Measurements from ENCODE around the gene HAUS7. TPM values are rescaled to one million over a fixed set of nuclear protein-coding genes. Genes with fewer than 3 reads are reported as not detected.

HAUS7 gene
- total RNA-seq, 1 experiment from 2014 or later, result 28.9 TPM

- Histone ChIP-seq H3K4me1 (ENCODE audit: control insufficient read depth in 1 of 2, insufficient read depth in 2 of 2, low read length in 2 of 2) (no peaks in the 10 kb centered on the region), H3K4me3 (replicated peaks in 1 of 2; ENCODE audit: low read depth in 1 of 2, low read length in 2 of 2) (no peak overlapping the region), H3K27ac (ENCODE audit: low read depth, low read length) (no peak overlapping the region), H3K79me2 (ENCODE audit: insufficient read depth, low read length) (no peaks in the 10 kb centered on the region), H3K36me3 (ENCODE audit: control insufficient read depth in 1 of 2, insufficient read depth in 2 of 2, low read length in 2 of 2) (no peaks in the 10 kb centered on the region), H4K20me1 (ENCODE audit: insufficient read depth) (no peaks in the 10 kb centered on the region), H3K27me3 (ENCODE audit: insufficient read depth, low read length) (no peaks in the 10 kb centered on the region), H3K9me3 (ENCODE audit: control insufficient read depth in 1 of 2, insufficient read depth in 1 of 2, low read depth in 1 of 2, low read length in 2 of 2) (no peaks in the 10 kb centered on the region), H3K4me2 (ENCODE audit: low read length) (no peak overlapping the region), H3K9ac (ENCODE audit: low read length) (no peak overlapping the region), H2AFZ (ENCODE audit: low read depth, low read length, poor library complexity, severe bottlenecking) (no peak overlapping the region), H3K9me2 (ENCODE audit: insufficient read depth) (no peaks in the 10 kb centered on the region)
- no peak for ATAC-seq
- POLR2A ChIA-PET, result no interaction called here
- no peak for TF ChIP-seq REST (IDR thresholded peaks at IDR 0.05; ENCODE audit: low read depth)
- TF ChIP-seq ZNF274 (IDR thresholded peaks at IDR 0.05; ENCODE audit: low read depth, low read length), result no peak
- TF ChIP-seq POLR2AphosphoS5 (IDR thresholded peaks at IDR 0.05; ENCODE audit: low read depth, low read length), result no peak
- no peak for TF ChIP-seq EGR1 (IDR thresholded peaks at IDR 0.05; ENCODE audit: low read depth)
- TF ChIP-seq FOSL1 (IDR thresholded peaks at IDR 0.05; ENCODE audit: low read depth), result no peak
- TF ChIP-seq CEBPB (IDR thresholded peaks at IDR 0.05; ENCODE audit: low read depth), result no peak
- no peak for TF ChIP-seq POLR2A (IDR thresholded peaks at IDR 0.05; ENCODE audit: borderline replicate concordance, extremely low read depth, insufficient read depth, insufficient read length)
- TF ChIP-seq ZFX (IDR thresholded peaks at IDR 0.05), result no peak
- TF ChIP-seq ELF1 (IDR thresholded peaks at IDR 0.05; ENCODE audit: borderline replicate concordance, low read depth), result no peak
- no peak for TF ChIP-seq JUND (IDR thresholded peaks at IDR 0.05)
- TF ChIP-seq SIN3A (IDR thresholded peaks at IDR 0.05; ENCODE audit: low read depth), result no peak
- no peak for DNase-seq (ENCODE audit: low read depth, low spot score)
- CTCF ChIA-PET, result no interaction called here
- intact Hi-C loops (cut with micrococcal nuclease), result no loop called here
- RAD21 ChIA-PET (ENCODE audit: low non-redundant PET in 1 of 2, low total read pairs in 2 of 2, uncharacterized antibody in 2 of 2, unreplicated experiment in 2 of 2), result no interaction called here
- BruUV-seq (replicated peaks), result no TSS peak
These were observed 39.6 kb downstream of the HAUS7 start for GRCh38 chrX:153430796-153431195.

All from HCT116 (cell line).